ENCODE results near the gene RAB25.
"Not testable (repeated sequence)": the region's sequence is repeated elsewhere in the genome, so short reads cannot be mapped to it uniquely, and the experiment has no call there.

Gene RAB25

DNA sequence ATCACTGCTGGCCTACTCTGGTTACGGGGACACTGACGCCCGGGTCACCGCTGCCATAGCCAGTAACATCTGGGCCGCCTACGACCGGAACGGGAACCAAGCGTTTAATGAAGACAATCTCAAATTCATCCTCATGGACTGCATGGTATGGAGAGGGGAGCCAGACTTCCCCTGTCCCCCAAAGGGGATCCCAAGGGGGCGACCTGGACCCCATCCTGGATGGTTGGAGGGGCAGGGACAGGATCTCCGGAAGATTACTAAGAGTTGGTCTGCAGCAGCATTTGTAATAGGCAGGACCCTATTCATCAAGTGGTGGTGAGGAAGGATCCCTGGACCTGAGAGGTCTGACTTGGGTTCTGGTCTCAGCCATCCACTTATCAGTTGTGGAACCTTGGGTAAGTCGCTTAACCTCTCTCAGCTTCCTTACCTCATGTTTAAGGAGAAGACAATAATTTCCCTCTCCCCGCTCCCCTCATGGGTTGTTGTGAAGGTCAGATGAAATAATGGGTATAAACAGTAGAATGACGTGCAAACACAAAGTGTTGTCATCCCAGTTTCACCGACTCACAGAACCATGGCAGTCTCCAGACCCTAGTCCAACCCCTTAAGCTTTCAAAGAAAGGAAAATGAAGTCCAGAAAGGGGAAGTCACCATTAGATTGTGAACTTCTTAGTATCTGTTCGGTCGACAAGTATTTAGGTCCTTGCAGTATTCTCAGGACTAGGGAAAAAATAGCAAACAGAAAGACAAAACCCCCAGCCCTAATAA is 5.5 kb upstream of the RAB25 start:
- no peak for DNase-seq

- no peak for DNase-seq
These were observed 4.6 kb upstream of the RAB25 start for GRCh38 chr1:156056326-156056849.

- no peak for DNase-seq
These were observed 1.2 kb downstream of the RAB25 start for GRCh38 chr1:156062189-156062588.

DNA sequence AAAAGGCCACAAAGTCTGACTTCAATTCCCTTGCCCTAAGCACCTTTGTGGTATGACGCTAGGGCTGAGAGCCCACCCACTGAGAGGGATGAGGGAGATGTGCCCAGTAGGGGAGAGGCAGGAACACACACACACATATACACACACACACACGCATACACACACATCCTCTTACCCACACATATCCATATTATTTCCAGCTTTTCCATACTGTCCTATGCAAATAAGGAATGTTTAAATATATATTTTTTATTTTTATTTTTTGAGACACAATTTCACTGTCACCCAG is 3.0 kb downstream of the RAB25 start:
- DNase-seq, result no peak

DNA sequence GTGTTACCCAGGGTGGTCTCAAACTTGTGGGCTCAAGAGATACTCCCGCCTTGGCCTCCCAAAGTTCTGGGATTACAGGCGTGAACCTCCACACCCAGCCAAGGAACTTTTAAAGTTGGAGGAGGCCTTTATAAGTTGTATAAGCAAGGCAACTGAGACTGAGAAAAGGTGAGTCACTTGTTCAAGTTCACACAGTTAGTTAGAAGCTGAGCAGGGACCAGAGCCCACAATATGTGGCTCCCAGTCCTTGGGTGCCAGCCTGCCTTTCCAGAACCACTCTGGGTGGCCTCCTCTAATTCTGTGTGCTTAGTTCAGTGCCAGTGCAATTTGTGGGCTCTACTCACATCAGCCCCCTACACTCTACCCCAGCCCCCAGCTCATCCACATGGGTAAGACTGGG is 3.7 kb downstream of the RAB25 start:
- peak in 1 of 2 experiments; percentile 9 for DNase-seq

GRCh38 chr1:156065212-156065611 is 4.3 kb downstream of the RAB25 start:
- no peak for DNase-seq

- no peak for DNase-seq
These were observed 4.9 kb downstream of the RAB25 start for GRCh38 chr1:156065871-156066270.

DNA sequence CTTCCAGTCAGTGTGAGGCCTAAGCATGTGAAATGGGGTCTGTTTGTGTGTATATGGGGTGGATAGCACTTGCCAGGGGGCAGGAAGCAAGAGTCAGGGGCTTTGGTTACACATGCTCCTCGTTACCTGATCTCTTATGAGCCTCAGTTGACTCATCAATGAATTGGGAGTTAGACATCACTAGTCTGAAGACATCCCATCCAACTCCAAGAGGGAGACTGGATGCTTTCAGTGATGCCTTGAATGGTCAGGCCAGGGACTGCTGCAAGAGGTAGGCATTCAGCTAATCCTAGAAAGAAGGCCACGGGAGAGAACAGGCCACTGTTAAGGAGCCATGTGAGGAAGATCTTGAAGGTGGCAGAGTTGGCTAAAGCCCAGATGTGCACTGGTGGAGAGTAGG is 6.3 kb downstream of the RAB25 start:
- no peak for DNase-seq

GRCh38 chr1:156069490-156070455 is 8.8 kb downstream of the RAB25 start:
- no peak for DNase-seq

DNA sequence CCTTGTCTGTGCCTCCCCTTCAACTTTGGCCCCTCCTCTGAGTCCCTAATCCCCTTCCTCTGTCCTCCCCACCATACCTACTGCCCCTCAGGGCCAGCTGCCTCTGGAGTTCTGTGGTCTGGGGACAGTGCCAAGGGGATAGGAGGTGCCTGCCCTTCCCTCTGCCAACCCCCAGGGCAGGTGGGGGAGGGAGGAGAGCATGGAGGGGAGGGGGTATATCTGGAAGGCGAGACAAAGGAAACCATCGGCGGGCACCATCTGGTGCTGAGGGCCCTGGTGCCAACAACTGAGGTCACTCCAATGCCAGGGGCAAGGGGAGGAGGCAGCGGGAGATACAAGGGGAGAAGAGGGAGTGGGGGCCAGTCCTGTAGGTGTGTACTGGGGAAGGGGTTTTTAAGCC is 9.6 kb downstream of the RAB25 start:
- no peak for DNase-seq

DNA sequence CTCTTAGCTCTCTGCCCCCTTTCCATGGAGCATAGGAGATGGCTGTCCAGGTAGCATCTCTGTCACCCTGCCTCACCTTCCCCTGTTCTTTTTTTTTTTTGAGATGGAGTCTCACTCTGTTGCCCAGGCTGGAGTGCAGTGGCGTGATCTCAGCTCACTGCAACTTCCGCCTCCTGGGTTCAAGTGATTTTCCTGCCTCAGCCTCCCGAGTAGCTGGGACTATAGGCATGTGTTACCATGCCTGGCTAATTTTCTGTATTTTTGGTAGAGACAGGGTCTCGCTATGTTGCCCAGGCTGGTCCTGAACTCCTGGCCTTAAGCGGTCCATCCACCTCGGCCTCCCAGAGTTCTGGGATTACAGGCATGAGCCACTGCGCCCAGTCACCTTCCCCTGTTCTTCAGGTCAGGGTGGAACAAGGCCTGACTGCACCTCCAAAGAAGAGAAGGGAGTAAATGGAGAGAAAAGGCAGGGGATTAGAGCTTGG is 10.4 kb downstream of the RAB25 start:
- DNase-seq, result not testable (repeated sequence)

DNA sequence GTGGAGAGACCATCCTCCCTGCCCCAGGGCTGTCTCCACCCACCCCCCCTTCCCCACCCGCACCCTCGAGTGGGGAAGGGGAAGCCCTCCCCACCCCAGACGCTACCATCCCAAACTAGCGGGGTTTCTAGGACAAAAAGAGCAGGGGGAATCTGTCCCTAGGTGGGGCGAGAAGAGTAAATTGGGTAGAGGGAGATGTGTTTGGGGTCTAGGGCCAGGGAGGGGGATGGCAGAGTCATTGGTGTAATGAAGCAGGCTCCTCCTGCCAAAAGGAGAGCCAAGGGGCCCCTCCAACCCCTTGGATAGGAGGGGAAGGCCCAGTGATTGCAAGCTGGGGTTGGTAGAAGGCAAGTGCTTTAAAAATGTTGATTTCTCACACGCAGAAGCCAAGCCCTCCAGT is 11.3 kb downstream of the RAB25 start:
- no peak for DNase-seq

DNA sequence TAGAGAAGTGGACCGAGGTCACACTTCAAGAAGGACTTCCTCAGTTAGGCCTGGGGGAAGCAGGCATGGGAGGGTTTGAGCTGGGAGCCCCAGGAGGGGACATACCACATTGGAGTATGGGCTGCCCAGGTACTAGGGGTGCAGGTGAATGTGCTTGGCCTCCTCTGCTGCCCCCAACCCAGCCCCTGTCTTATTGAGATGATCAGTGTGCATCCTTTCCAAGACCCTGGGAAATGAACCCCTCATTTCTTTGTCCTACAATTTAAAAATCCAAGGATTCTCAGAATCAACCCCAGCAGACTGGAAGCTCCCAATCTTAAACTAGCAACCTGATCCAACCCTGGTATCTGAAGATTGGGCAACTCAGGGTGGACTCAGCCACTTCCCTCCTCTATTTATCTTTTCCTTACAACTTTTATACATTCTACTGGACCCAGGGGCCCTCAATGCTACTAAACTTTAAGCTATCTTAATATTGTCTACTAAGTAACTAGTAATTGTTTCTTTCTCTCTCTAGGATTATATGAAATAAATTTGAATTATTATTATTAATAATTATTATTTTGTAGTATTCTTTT is 12.2 kb downstream of the RAB25 start:
- no peak for DNase-seq

DNA sequence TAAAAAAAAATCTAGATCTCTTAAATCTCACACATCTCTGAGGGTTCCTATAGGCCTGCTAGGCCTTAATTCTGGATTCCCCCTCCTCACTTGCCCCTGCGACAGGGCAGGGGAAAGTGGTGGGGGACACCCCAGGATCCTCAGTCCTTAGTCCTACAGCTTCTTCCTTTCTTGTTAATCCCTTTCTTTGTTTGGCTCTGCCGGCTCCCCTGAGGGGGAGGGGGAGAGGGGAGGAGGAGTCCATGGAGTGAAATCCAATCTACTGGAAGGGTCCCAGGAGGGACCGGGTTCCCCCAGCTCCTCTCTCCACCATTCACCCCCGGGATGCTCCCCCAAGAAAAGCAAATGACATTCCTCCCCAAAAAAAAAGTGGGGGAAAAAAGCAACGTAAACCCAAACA is 12.8 kb downstream of the RAB25 start:
- no peak for DNase-seq

DNA sequence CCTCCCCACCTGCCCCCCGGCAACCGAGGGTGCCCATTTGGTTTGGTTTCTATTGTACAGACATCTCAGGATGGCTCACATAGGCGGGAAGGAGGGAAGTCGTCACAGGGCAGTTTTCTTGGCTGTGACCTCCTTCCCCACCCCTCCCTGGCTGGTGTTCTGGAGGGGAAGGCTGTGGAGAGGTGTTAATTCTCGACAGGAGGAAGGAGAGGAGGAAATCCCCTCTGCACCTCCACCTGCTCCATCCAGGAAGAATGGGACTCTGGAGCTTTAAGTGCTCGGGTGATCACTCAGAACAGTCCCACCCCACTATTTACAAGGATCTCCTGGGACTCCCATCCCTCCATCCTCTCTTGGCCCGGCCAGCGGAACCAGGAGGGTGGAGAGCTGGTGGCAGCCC is 13.7 kb downstream of the RAB25 start:
- no peak for DNase-seq

DNA sequence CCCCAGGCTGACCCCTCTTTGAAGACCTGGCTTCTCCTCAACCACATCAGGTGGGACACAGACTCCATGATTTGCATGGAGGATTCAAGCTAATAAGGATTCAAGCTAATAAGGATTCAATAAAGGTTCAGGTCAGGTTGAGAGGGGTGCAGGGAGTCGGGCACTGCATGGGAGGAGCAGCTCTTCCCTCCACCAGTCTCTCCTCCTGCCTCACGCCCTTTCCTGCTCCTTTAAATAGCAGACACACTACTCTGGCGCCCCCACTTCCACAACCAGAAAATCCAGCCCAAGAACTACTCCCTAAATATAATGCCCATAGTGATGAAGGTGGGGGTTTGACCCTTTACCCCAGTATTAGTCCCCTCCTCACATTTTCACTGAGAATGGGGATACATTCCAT is 14.2 kb downstream of the RAB25 start:
- no peak for DNase-seq

DNA sequence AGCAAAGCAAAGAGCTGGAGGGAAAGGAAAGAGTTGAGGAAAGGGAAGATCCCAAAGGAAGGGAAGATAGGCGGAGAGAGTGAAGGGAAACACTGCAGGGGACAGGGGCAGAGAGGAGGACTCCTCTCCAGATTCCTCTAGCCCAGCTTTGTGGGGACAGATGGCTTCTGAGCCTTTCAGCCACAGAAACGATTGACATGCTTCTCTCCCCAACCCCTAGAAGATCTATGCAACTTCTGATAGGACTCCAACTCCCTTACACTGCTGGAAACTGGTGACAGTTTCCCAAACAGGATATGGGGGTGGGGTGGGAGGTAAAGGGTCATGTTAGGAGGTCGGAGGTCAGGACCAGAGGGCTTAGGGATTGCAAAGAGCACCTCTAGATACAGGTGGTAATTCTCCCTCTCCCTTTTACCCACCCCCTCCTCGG is 14.8 kb downstream of the RAB25 start:
- no peak for DNase-seq

GRCh38 chr1:156076609-156077429 is 15.9 kb downstream of the RAB25 start:
- DNase-seq, result no peak

DNA sequence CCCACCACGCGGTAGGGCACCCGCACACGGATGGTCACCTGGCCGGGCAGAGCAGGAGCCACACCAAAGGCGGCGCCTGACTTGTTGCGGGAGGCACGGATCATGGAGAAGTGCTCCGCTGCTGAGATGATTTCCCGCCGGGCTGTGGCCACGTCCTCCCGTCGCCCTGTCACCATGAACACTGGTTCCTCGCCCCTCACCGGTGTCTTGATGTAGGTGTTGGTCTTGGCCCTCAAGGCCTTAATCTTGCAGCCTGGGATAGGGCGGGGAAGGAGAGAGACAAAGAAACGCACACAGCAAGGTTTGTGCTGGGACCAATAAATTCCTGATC is 16.4 kb downstream of the RAB25 start:
- no peak for DNase-seq

- no peak for DNase-seq
These were observed 17.8 kb downstream of the RAB25 start for GRCh38 chr1:156078728-156079127.

GRCh38 chr1:156079762-156080161 is 18.8 kb downstream of the RAB25 start:
- DNase-seq, result no peak

- no peak for DNase-seq
These were observed 19.4 kb downstream of the RAB25 start for GRCh38 chr1:156080241-156080862.

Data from activated CD4-positive, alpha-beta T cell treated with anti-CD3 and anti-CD28 coated beads, Interleukin-2, amount 50 U/mL, for 48 hours (primary cell).